ENCODE measurements around the gene SEPTIN1. TPM values are rescaled to one million over a fixed set of nuclear protein-coding genes. Genes with fewer than 3 reads are reported as not detected.

Gene SEPTIN1
- total RNA-seq, 1 experiment from 2014 or later = 1.4 TPM

- no peak for DNase-seq
- no peak overlapping the region for H2BK5ac ChIP-seq (ENCODE audit: insufficient read length, low read length)
- H2BK15ac ChIP-seq (ENCODE audit: low read depth, low read length) = no peak overlapping the region
- H3K9me3 ChIP-seq (ENCODE audit: control insufficient read depth, low read depth, low read length) = no peaks in the 10 kb centered on the region
- H4K8ac ChIP-seq (replicated peaks; ENCODE audit: insufficient read length, low read depth, low read length) = no peak overlapping the region
- no peak overlapping the region for H2BK12ac ChIP-seq (ENCODE audit: insufficient read length, low read depth, low read length)
- H4K5ac ChIP-seq (ENCODE audit: insufficient read length, low read depth, low read length) = no peak overlapping the region
- Mint-ChIP-seq H3K36me3 (ENCODE audit: insufficient read depth in 1 of 3, low read depth in 3 of 3) (peaks cover 2 to 4% (median 2%) of the 10 kb centered on the region in 3 experiments; a peak in 4 of 7 replicates), H3K27me3 (ENCODE audit: low read depth) (no peaks in the 10 kb centered on the region; the same call in 1 of the 2 replicates), H3K4me3 (peak overlapping the region; percentile 87 to 95), H3K4me1 (peaks cover 20 to 35% of the 10 kb centered on the region in 2 experiments), H3K27ac (no peak overlapping the region; a peak in 1 of 7 replicates), H3K9me3 (peaks cover 0 to 2% of the 10 kb centered on the region in 2 experiments; a peak in 2 of 5 replicates)
- no peak overlapping the region for H4K91ac ChIP-seq (ENCODE audit: insufficient read length, low read depth, low read length)
- no peak overlapping the region for H3K27ac ChIP-seq (ENCODE audit: insufficient read length, low read depth, low read length)
- no peak overlapping the region for H2AFZ ChIP-seq (ENCODE audit: low read length)
- H4K20me1 ChIP-seq (ENCODE audit: control insufficient read depth, insufficient read depth, insufficient read length) = no peaks in the 10 kb centered on the region
- no peak overlapping the region for H3K23ac ChIP-seq (ENCODE audit: insufficient read length, low read depth, low read length)
- no CpG with 5 or more reads among the region's 4 CpGs for WGBS (ENCODE audit: extremely low coverage, insufficient read length, low lambda C conversion rate)
- no peak overlapping the region for H3K4ac ChIP-seq (ENCODE audit: low read depth, low read length)
- peaks cover 13% of the 10 kb centered on the region for H3K23me2 ChIP-seq (ENCODE audit: insufficient read length, low read depth, low read length, poor library complexity, severe bottlenecking)
- no peak for TF ChIP-seq CTCF (conservative IDR thresholded peaks at IDR 0.05)
- H3K79me2 ChIP-seq (ENCODE audit: insufficient read depth, low read length) = no peaks in the 10 kb centered on the region
- no peaks in the 10 kb centered on the region; the same call in 1 of the 2 replicates for H3K4me1 ChIP-seq (ENCODE audit: insufficient read depth, low read length)
- no peak overlapping the region for H2AK5ac ChIP-seq (ENCODE audit: insufficient read length, low read length)
- H3K18ac ChIP-seq (ENCODE audit: insufficient read length, low read depth, low read length) = no peak overlapping the region
- H3K4me2 ChIP-seq (ENCODE audit: insufficient read depth, insufficient read length, low read length) = no peak overlapping the region
- no peak overlapping the region for H2BK20ac ChIP-seq (ENCODE audit: low read depth, low read length, poor library complexity, severe bottlenecking)
- no peak overlapping the region for H3K56ac ChIP-seq (ENCODE audit: insufficient read length, low read depth, low read length)
- no peak overlapping the region for H3K14ac ChIP-seq (ENCODE audit: insufficient read depth, low read length)
- H3K79me1 ChIP-seq (ENCODE audit: insufficient read depth, low read depth, low read length, poor library complexity, severe bottlenecking) = no peaks in the 10 kb centered on the region
- no peak overlapping the region for H3T11ph ChIP-seq (ENCODE audit: low read length)
- no peak overlapping the region for H2BK120ac ChIP-seq (ENCODE audit: low read depth, low read length, poor library complexity, severe bottlenecking)
- no peaks in the 10 kb centered on the region for H3K27me3 ChIP-seq (ENCODE audit: insufficient read depth, low read length)
- no peak overlapping the region for H3K9ac ChIP-seq (ENCODE audit: extremely low read depth, insufficient read length, low read length)
These were observed 2.1 kb downstream of the SEPTIN1 start for GRCh38 chr16:30380072-30380802.
